WI38 (cell line): ENCODE data around the gene SSU72.

Experiments used
- H3K4me3 ChIP-seq: 2 replicates; pipeline ENCODE4 v1.5.1; 2011; ENCODE audit warnings: low read depth, mild to moderate bottlenecking, control low read depth, low read length
- CTCF ChIP-seq: IDR thresholded peaks from 2 replicates; pipeline ENCODE4 v1.5.1; 2012; ENCODE audit warnings: low read depth, mild to moderate bottlenecking, control low read depth, low read length

SSU72 gene

GRCh38 chr1:1602968-1603506 is 28.4 kb upstream of the SSU72 start:
- H3K4me3 ChIP-seq = no peak overlapping the region
- no peak for TF ChIP-seq CTCF

DNA sequence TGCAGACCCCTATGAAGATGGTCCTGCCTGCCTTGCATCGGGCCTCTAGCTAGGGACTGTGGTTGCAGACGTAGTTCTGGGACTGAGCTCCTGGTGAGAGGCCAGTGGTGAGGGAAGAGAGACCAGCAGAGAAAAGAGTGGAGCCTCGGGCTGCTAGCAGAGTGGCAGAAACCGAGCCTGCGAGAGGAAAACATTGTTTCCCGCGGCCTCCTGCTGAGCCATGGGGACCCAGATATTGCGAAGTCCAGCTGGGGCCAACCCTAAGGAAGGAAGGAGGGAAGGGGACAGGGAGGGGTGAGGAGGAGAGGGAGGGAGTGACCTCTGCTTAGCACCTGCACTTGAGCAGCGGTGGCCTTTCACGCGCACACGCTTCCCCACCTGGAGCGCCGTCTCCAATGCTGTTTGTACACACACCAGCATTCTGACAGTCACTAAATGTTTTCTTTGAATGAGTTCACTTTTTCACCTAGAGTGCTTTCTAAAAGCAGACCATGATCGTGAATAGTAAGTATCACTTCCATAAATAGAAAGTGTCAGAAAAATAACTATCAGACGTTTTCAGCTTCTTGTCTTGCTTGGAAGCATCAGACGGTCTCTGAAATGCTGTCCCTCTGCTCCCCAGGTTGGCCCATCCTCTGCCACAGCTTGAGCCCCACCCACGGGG is 27.8 kb upstream of the SSU72 start:
- no peak overlapping the region for H3K4me3 ChIP-seq
- no peak for TF ChIP-seq CTCF

GRCh38 chr1:1601564-1602303 is 27.1 kb upstream of the SSU72 start:
- H3K4me3 ChIP-seq = no peak overlapping the region
- TF ChIP-seq CTCF = no peak

DNA sequence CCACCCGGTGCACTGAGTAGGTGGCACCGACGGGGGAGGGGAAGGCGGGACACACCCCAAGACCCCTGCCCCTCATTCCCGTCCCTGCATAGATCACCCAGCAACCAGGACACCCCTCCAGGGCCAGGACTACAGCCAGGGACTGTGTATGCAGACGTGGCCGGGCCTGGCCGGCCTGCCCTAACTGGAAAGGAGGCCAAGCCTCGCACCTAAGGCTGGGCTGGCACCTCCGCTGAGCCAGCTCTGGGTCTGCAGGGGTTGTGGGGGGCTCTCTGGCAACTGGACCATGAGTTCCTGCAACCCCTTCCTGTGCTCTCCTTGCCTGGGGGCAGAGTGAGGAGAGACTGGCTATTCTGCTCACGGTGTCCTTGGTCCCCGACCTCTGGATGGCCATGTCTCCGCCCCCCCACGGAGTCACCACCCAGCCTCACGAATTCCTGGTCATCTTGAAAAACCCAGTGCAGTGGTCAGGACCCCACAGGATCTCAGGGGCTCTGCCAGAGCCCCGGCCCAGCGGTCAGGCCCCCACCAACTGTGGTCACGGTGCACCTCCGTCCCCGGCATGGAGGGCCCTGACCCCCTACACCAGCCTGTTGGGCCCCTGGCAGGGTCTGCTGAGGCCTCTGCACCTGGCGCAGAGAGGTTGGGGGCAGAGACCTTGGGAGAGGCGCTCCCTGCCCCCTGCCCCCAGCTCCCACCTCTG is 26.3 kb upstream of the SSU72 start:
- no peak overlapping the region for H3K4me3 ChIP-seq

GRCh38 chr1:1599935-1600860 is 25.5 kb upstream of the SSU72 start, which contains the start of gene FNDC10:
Gene FNDC10 (minus strand): TSS chr1:1600135. CDS start chr1:1600015, 120 bp downstream.
- no peak for TF ChIP-seq CTCF
- H3K4me3 ChIP-seq = peak within 1 kb of the TSS; percentile 47

More for the DNA sequence above, 26.3 kb upstream of the SSU72 start:
- no peak for TF ChIP-seq CTCF

DNA sequence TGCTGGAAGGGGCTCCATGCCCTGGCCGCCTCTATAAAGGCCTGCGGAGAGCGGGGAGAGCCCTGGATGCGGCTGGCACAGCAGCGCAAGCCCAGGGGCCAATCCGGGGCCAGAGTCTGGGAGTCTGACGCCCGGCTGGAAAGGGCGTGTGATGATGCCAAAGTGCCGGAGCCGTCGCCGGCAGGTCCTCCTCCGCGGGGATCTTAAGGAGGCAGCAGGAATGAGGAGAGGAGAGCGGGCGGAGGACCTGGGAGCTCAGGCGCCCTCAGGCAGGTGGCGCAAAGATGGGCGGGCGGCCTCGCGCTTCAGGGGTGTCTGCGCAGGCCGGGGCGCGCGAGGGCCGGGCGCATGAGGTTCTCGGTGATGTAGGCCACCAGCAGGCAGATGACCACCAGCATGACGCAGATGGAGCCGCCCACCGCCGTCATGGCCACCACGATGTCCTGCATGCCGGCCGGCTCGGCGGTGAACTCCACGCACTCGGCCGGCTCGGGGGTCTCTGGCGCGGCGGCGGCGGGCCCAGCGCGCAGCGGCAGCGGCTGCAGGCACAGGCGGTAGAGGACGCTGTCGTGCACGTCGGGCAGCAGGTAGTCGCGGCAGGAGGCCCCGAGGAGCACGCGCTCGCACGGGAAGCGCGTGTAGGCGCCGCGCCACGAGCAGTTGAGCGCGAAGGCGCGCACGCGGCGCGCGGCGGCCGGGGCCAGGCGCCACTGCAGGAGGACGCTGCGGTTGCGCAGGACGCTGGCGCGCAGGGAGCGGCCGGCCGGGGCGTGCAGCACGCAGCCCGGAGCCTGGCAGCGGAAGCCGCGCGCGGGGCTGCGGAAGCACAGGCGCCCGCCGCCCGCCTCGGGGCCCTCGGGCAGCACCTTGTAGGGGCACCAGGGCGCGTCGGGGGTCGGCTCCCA is 24.6 kb upstream of the SSU72 start:
- no peak for TF ChIP-seq CTCF

More for the DNA sequence above, 24.6 kb upstream of the SSU72 start:
- peak overlapping the region; percentile 29; the same call in 1 of the 2 replicates for H3K4me3 ChIP-seq
